Osteocyte (in vitro differentiated cells): ENCODE data around the gene RNPS1. TPM values are rescaled to one million over a fixed set of nuclear protein-coding genes. Genes with fewer than 3 reads are reported as not detected.

ENCODE experiments used
- DNase-seq: peaks from one replicate; pipeline ENCODE4 v3.0.0; 2021; ENCODE audit warnings: mixed read lengths; ENCODE audit not compliant: unreplicated experiment; ENCODE audit errors: extremely low spot score
- H3K27ac Mint-ChIP-seq: one replicate; pipeline ENCODE4 v1.8.0; 2021; ENCODE audit warnings: mild to moderate bottlenecking, mixed read lengths; ENCODE audit not compliant: unreplicated experiment
- H3K27me3 Mint-ChIP-seq: one replicate; pipeline ENCODE4 v1.8.0; 2021; ENCODE audit warnings: mixed read lengths; ENCODE audit not compliant: unreplicated experiment
- H3K36me3 Mint-ChIP-seq: one replicate; pipeline ENCODE4 v1.8.0; 2021; ENCODE audit warnings: mixed read lengths; ENCODE audit not compliant: unreplicated experiment
- H3K4me1 Mint-ChIP-seq: one replicate; pipeline ENCODE4 v1.8.0; 2021; ENCODE audit warnings: mixed read lengths; ENCODE audit not compliant: unreplicated experiment
- H3K4me3 Mint-ChIP-seq: one replicate; pipeline ENCODE4 v1.8.0; 2021; ENCODE audit warnings: mild to moderate bottlenecking, moderate library complexity, mixed read lengths; ENCODE audit not compliant: unreplicated experiment
- H3K9me3 Mint-ChIP-seq: one replicate; pipeline ENCODE4 v1.8.0; 2021; ENCODE audit warnings: mixed read lengths; ENCODE audit not compliant: unreplicated experiment
- CTCF ChIP-seq: fragments of 200-600 bp; sonication (generic); IDR thresholded peaks from 2 replicates; pipeline ENCODE4 v1.5.0; 2021; ENCODE audit warnings: antibody characterized with exemption, mild to moderate bottlenecking, moderate library complexity
- total RNA-seq: library from RNA; stranded (reverse); gene quantifications from 2 replicates; pipeline ENCODE4 v1.2.1, GENCODE V29; 2021

Gene RNPS1
- total RNA-seq, 1 donor from 2014 or later, result 140 TPM

- DNase-seq, result no peak
- no peaks in the 10 kb centered on the region for H3K4me1 Mint-ChIP-seq
- no peaks in the 10 kb centered on the region for H3K27me3 Mint-ChIP-seq
- no peaks in the 10 kb centered on the region for H3K36me3 Mint-ChIP-seq
- H3K4me3 Mint-ChIP-seq, result no peak overlapping the region
- no peak for TF ChIP-seq CTCF
- no peaks in the 10 kb centered on the region for H3K9me3 Mint-ChIP-seq
- H3K27ac Mint-ChIP-seq, result no peak overlapping the region
Observed at GRCh38 chr16:2299121-2299914, 31.4 kb upstream of the RNPS1 start.

GRCh38 chr16:2298621-2299020 is 30.7 kb upstream of the RNPS1 start:
- Mint-ChIP-seq H3K4me3 (no peak overlapping the region), H3K36me3 (no peaks in the 10 kb centered on the region), H3K9me3 (no peaks in the 10 kb centered on the region), H3K27ac (no peak overlapping the region), H3K4me1 (no peaks in the 10 kb centered on the region), H3K27me3 (no peaks in the 10 kb centered on the region)
- no peak for TF ChIP-seq CTCF
- DNase-seq, result no peak

- Mint-ChIP-seq H3K27me3 (no peaks in the 10 kb centered on the region), H3K36me3 (no peaks in the 10 kb centered on the region), H3K9me3 (no peaks in the 10 kb centered on the region), H3K4me3 (no peak overlapping the region), H3K27ac (no peak overlapping the region), H3K4me1 (no peaks in the 10 kb centered on the region)
- no peak for DNase-seq
- no peak for TF ChIP-seq CTCF
Observed at GRCh38 chr16:2297506-2297860, 29.6 kb upstream of the RNPS1 start.

- no peak overlapping the region for H3K4me3 Mint-ChIP-seq
- H3K27ac Mint-ChIP-seq, result no peak overlapping the region
- no peak for DNase-seq
- no peaks in the 10 kb centered on the region for H3K27me3 Mint-ChIP-seq
- H3K36me3 Mint-ChIP-seq, result no peaks in the 10 kb centered on the region
- TF ChIP-seq CTCF, result peak; percentile 40
- no peaks in the 10 kb centered on the region for H3K9me3 Mint-ChIP-seq
- no peaks in the 10 kb centered on the region for H3K4me1 Mint-ChIP-seq
Observed at GRCh38 chr16:2296661-2297505, 29.0 kb upstream of the RNPS1 start.
